Measurements from ENCODE around the gene INPP5E.

The INPP5E gene

GRCh38 chr9:136443687-136444086 is 4.0 kb upstream of the INPP5E start:
- Histone ChIP-seq H3K9me3 (ENCODE audit: control insufficient read depth, insufficient read depth, low read length) (no peaks in the 10 kb centered on the region), H3F3A (ENCODE audit: control insufficient read depth, insufficient read depth) (peaks cover 9% of the 10 kb centered on the region; the same call in 1 of the 2 replicates), H3K4me3 (ENCODE audit: low read length) (no peak overlapping the region), H3K4me1 (ENCODE audit: control insufficient read depth, low read length) (peaks cover 5% of the 10 kb centered on the region), H3K4me2 (ENCODE audit: low read length) (no peak overlapping the region), H3K9me2 (replicated peaks; ENCODE audit: control insufficient read depth, low read length) (no peaks in the 10 kb centered on the region), H3K27me3 (ENCODE audit: control insufficient read depth, low read length) (no peaks in the 10 kb centered on the region), H3K79me2 (ENCODE audit: control insufficient read depth, low read length) (peaks cover 8% of the 10 kb centered on the region), H4K20me1 (ENCODE audit: control insufficient read depth, insufficient read depth, low read depth, low read length) (no peaks in the 10 kb centered on the region), H3K27ac (ENCODE audit: low read depth, low read length) (no peak overlapping the region), H3K36me3 (ENCODE audit: control insufficient read depth, low read length) (peaks cover 67% of the 10 kb centered on the region)
- TF ChIP-seq EZH2phosphoT487 (IDR thresholded peaks at IDR 0.05; ENCODE audit: borderline replicate concordance, low read length) = no peak
- no peak for TF ChIP-seq CTCF (IDR thresholded peaks at IDR 0.05; ENCODE audit: low read depth, low read length, poor library complexity, severe bottlenecking)

GRCh38 chr9:136443087-136443486 is 3.4 kb upstream of the INPP5E start:
- no peak overlapping the region for H3K4me2 ChIP-seq (ENCODE audit: low read length)
- H3K9me3 ChIP-seq (ENCODE audit: control insufficient read depth, insufficient read depth, low read length) = no peaks in the 10 kb centered on the region
- no peaks in the 10 kb centered on the region for H3K27me3 ChIP-seq (ENCODE audit: control insufficient read depth, low read length)
- H4K20me1 ChIP-seq (ENCODE audit: control insufficient read depth, insufficient read depth, low read depth, low read length) = 0 out of 2 replicates have a peak, but pooled peaks cover 2% of the 10 kb centered on the region
- H3K79me2 ChIP-seq (ENCODE audit: control insufficient read depth, low read length) = peaks cover 14% of the 10 kb centered on the region
- H3F3A ChIP-seq (ENCODE audit: control insufficient read depth, insufficient read depth) = peaks cover 9% of the 10 kb centered on the region; the same call in 1 of the 2 replicates
- H3K4me3 ChIP-seq (ENCODE audit: low read length) = no peak overlapping the region
- TF ChIP-seq CTCF (IDR thresholded peaks at IDR 0.05; ENCODE audit: low read depth, low read length, poor library complexity, severe bottlenecking) = no peak
- no peak for TF ChIP-seq EZH2phosphoT487 (IDR thresholded peaks at IDR 0.05; ENCODE audit: borderline replicate concordance, low read length)
- H3K9me2 ChIP-seq (replicated peaks; ENCODE audit: control insufficient read depth, low read length) = no peaks in the 10 kb centered on the region
- peaks cover 64% of the 10 kb centered on the region for H3K36me3 ChIP-seq (ENCODE audit: control insufficient read depth, low read length)
- H3K4me1 ChIP-seq (ENCODE audit: control insufficient read depth, low read length) = peaks cover 9% of the 10 kb centered on the region
- H3K27ac ChIP-seq (ENCODE audit: low read depth, low read length) = no peak overlapping the region

GRCh38 chr9:136442265-136442664 is 2.6 kb upstream of the INPP5E start:
- H3F3A ChIP-seq (ENCODE audit: control insufficient read depth, insufficient read depth) = peaks cover 9% of the 10 kb centered on the region; the same call in 1 of the 2 replicates
- no peak overlapping the region for H3K4me3 ChIP-seq (ENCODE audit: low read length)
- no peaks in the 10 kb centered on the region for H3K9me3 ChIP-seq (ENCODE audit: control insufficient read depth, insufficient read depth, low read length)
- no peak overlapping the region for H3K4me2 ChIP-seq (ENCODE audit: low read length)
- H3K9me2 ChIP-seq (replicated peaks; ENCODE audit: control insufficient read depth, low read length) = no peaks in the 10 kb centered on the region
- peaks cover 9% of the 10 kb centered on the region; the same call in 1 of the 2 replicates for H4K20me1 ChIP-seq (ENCODE audit: control insufficient read depth, insufficient read depth, low read depth, low read length)
- no peaks in the 10 kb centered on the region for H3K27me3 ChIP-seq (ENCODE audit: control insufficient read depth, low read length)
- H3K4me1 ChIP-seq (ENCODE audit: control insufficient read depth, low read length) = peaks cover 17% of the 10 kb centered on the region
- H3K79me2 ChIP-seq (ENCODE audit: control insufficient read depth, low read length) = peaks cover 23% of the 10 kb centered on the region
- no peak for TF ChIP-seq CTCF (IDR thresholded peaks at IDR 0.05; ENCODE audit: low read depth, low read length, poor library complexity, severe bottlenecking)
- TF ChIP-seq EZH2phosphoT487 (IDR thresholded peaks at IDR 0.05; ENCODE audit: borderline replicate concordance, low read length) = no peak
- no peak overlapping the region for H3K27ac ChIP-seq (ENCODE audit: low read depth, low read length)
- peaks cover 56% of the 10 kb centered on the region for H3K36me3 ChIP-seq (ENCODE audit: control insufficient read depth, low read length)
